ENCODE measurements around the gene SNED1. TPM values are rescaled to one million over a fixed set of nuclear protein-coding genes. Genes with fewer than 3 reads are reported as not detected.

SNED1 gene
- total RNA-seq, 2 experiments from 2014 or later: 2.8 to 13.6 TPM

- Histone ChIP-seq H3K9me2 (ENCODE audit: insufficient read depth, low read length) (no peaks in the 10 kb centered on the region), H4K20me1 (ENCODE audit: insufficient read depth, low read length) (no peaks in the 10 kb centered on the region), H3K4me2 (ENCODE audit: low read length) (no peak overlapping the region), H2AFZ (ENCODE audit: low read length) (no peak overlapping the region), H3K79me2 (ENCODE audit: insufficient read depth, low read depth, low read length) (no peaks in the 10 kb centered on the region), H3K36me3 (ENCODE audit: insufficient read depth, low read length) (no peaks in the 10 kb centered on the region), H3K4me1 (ENCODE audit: insufficient read depth, low read length, poor library complexity, severe bottlenecking) (peaks cover 26% of the 10 kb centered on the region), H3K9me3 (ENCODE audit: low read length) (no peaks in the 10 kb centered on the region), H3K27ac (ENCODE audit: low read depth, low read length, poor library complexity, severe bottlenecking) (no peak overlapping the region), H3K4me3 (ENCODE audit: low read depth, low read length, poor library complexity, severe bottlenecking) (no peak overlapping the region)
- POLR2A ChIA-PET: no interaction called here
- DNase-seq (ENCODE audit: low spot score): no peak
- CTCF ChIA-PET (ENCODE audit: unreplicated experiment): no interaction called here
- TF ChIP-seq, protein P1, sequence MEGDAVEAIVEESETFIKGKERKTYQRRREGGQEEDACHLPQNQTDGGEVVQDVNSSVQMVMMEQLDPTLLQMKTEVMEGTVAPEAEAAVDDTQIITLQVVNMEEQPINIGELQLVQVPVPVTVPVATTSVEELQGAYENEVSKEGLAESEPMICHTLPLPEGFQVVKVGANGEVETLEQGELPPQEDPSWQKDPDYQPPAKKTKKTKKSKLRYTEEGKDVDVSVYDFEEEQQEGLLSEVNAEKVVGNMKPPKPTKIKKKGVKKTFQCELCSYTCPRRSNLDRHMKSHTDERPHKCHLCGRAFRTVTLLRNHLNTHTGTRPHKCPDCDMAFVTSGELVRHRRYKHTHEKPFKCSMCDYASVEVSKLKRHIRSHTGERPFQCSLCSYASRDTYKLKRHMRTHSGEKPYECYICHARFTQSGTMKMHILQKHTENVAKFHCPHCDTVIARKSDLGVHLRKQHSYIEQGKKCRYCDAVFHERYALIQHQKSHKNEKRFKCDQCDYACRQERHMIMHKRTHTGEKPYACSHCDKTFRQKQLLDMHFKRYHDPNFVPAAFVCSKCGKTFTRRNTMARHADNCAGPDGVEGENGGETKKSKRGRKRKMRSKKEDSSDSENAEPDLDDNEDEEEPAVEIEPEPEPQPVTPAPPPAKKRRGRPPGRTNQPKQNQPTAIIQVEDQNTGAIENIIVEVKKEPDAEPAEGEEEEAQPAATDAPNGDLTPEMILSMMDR (conservative IDR thresholded peaks at IDR 0.05; ENCODE audit: low read length): no peak
- no peak for TF ChIP-seq EZH2phosphoT487 (IDR thresholded peaks at IDR 0.05; ENCODE audit: borderline replicate concordance, low read depth, low read length)
- intact Hi-C loops (cut with micrococcal nuclease; ENCODE audit: unreplicated experiment): no loop called here
- no TSS peak for BruUV-seq (replicated peaks)
Measured at GRCh38 chr2:241033994-241034393, 35.6 kb downstream of the SNED1 start.

DNA sequence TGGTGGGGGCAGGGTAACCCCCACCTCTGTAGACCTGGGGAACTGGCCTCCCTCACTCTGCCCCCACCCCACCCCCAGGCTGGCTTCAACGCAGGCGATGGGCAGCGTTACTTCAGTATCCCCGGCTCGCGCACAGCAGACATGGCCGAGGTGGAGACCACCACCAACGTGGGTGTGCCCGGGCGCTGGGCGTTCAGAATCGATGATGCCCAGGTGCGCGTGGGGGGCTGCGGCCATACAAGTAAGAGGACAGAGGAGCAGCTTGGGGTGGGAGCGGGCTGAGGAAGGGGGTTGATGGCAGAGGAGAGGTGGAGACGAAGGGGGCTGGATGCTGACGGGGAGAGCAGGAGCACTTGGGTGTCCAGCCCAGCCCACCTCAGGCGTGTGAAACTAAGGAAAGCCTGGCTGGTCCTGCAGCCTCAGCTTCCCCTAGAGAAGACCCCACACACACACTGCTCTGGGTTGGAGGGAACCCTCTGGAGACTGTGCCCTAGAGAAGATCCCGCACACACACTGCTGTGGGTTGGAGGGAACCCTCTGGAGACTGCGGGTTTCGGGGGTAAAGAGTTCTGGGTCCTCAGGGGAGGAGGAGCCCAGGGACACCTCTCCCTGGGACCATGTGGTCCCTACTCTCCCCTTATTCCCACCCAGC lies 36.2 kb downstream of the SNED1 start:
- CTCF ChIA-PET (ENCODE audit: unreplicated experiment): no interaction called here
- Histone ChIP-seq H4K20me1 (ENCODE audit: insufficient read depth, low read length) (no peaks in the 10 kb centered on the region), H3K36me3 (ENCODE audit: insufficient read depth, low read length) (no peaks in the 10 kb centered on the region), H3K27ac (ENCODE audit: low read depth, low read length, poor library complexity, severe bottlenecking) (no peak overlapping the region), H3K9me3 (ENCODE audit: low read length) (no peaks in the 10 kb centered on the region), H2AFZ (ENCODE audit: low read length) (no peak overlapping the region), H3K9me2 (ENCODE audit: insufficient read depth, low read length) (no peaks in the 10 kb centered on the region), H3K4me2 (ENCODE audit: low read length) (no peak overlapping the region), H3K4me1 (ENCODE audit: insufficient read depth, low read length, poor library complexity, severe bottlenecking) (peaks cover 32% of the 10 kb centered on the region), H3K4me3 (ENCODE audit: low read depth, low read length, poor library complexity, severe bottlenecking) (no peak overlapping the region), H3K79me2 (ENCODE audit: insufficient read depth, low read depth, low read length) (no peaks in the 10 kb centered on the region)
- TF ChIP-seq, protein P1 (conservative IDR thresholded peaks at IDR 0.05; ENCODE audit: low read length): no peak
- no peak for TF ChIP-seq EZH2phosphoT487 (IDR thresholded peaks at IDR 0.05; ENCODE audit: borderline replicate concordance, low read depth, low read length)
- POLR2A ChIA-PET: no interaction called here
- no TSS peak for BruUV-seq (replicated peaks)
- intact Hi-C loops (cut with micrococcal nuclease; ENCODE audit: unreplicated experiment): no loop called here
- no peak for DNase-seq (ENCODE audit: low spot score)

DNA sequence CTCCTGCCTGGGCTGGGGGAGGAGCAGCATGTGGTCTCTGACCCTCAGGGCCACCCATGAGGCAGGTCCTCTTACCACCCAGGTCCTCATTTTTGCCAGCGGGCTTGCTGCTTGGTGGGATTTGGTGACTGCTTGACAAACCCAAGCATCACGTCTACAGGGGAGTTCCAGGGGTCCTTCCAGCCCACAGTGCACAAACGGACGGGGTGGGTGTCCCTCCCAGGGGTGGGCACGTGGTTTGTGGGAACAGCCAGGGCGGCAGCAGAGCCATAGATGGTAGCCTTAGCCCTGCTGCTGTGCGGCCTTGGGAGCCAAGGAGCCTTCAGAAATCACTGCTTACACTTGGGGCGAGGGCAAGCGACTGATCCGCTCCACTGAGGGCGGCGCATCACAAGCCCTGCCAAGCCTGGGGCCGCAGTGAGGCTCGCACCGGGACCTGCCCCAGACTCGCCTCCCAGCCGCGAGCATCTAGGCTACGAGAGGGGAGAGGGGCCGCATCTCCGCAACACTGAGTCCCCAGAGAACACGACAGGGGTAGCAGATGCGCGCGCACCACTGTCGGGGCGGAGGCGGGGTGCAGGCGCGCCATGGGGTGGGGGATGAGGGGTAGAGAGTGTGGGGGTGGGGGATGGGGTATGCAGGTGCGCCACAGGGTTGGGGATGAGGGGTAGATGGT lies 36.9 kb downstream of the SNED1 start:
- intact Hi-C loops (cut with micrococcal nuclease; ENCODE audit: unreplicated experiment): no loop called here
- Histone ChIP-seq H3K9me3 (ENCODE audit: low read length) (no peaks in the 10 kb centered on the region), H3K36me3 (ENCODE audit: insufficient read depth, low read length) (no peaks in the 10 kb centered on the region), H4K20me1 (ENCODE audit: insufficient read depth, low read length) (no peaks in the 10 kb centered on the region), H3K4me3 (ENCODE audit: low read depth, low read length, poor library complexity, severe bottlenecking) (no peak overlapping the region), H3K9me2 (ENCODE audit: insufficient read depth, low read length) (no peaks in the 10 kb centered on the region), H3K4me2 (ENCODE audit: low read length) (no peak overlapping the region), H3K4me1 (ENCODE audit: insufficient read depth, low read length, poor library complexity, severe bottlenecking) (peaks cover 39% of the 10 kb centered on the region), H2AFZ (ENCODE audit: low read length) (no peak overlapping the region), H3K79me2 (ENCODE audit: insufficient read depth, low read depth, low read length) (no peaks in the 10 kb centered on the region), H3K27ac (ENCODE audit: low read depth, low read length, poor library complexity, severe bottlenecking) (no peak overlapping the region)
- CTCF ChIA-PET (ENCODE audit: unreplicated experiment): no interaction called here
- POLR2A ChIA-PET: no interaction called here
- no TSS peak for BruUV-seq (replicated peaks)
- DNase-seq (ENCODE audit: low spot score): no peak
- TF ChIP-seq, protein P1 (conservative IDR thresholded peaks at IDR 0.05; ENCODE audit: low read length): no peak
- TF ChIP-seq EZH2phosphoT487 (IDR thresholded peaks at IDR 0.05; ENCODE audit: borderline replicate concordance, low read depth, low read length): no peak

Data from OCI-LY7 (cell line).